GM12878 (cell line): ENCODE data around the gene CASR. TPM values are rescaled to one million over a fixed set of nuclear protein-coding genes. Genes with fewer than 3 reads are reported as not detected.

ENCODE experiments used
- BMI1 ChIP-seq: fragments of 450-650 bp; IDR thresholded peaks from 2 replicates; pipeline ENCODE4 v1.6.1; 2016; ENCODE audit warnings: mild to moderate bottlenecking, moderate library complexity, borderline replicate concordance
- CREM ChIP-seq: IDR thresholded peaks from 2 replicates; pipeline ENCODE4 v1.6.1; 2014; ENCODE audit warnings: antibody characterized with exemption, low read depth
- CTCF ChIP-seq, 3 experiments: IDR thresholded peaks in 2 of 3; conservative IDR thresholded peaks in 1 of 3; 2 replicates each; pipeline ENCODE4 v1.5.1; 2011; ENCODE audit warnings: low read depth in 3 of 3, low read length in 3 of 3, mild to moderate bottlenecking in 3 of 3, control low read depth in 2 of 3, moderate library complexity in 2 of 3, inconsistent platforms in 1 of 3, mixed read lengths in 1 of 3; ENCODE audit not compliant: control insufficient read depth in 2 of 3, insufficient read depth in 1 of 3; ENCODE audit errors: extremely low read depth in 1 of 3
- DPF2 ChIP-seq: fragments of 450-650 bp; IDR thresholded peaks from 2 replicates; pipeline ENCODE4 v1.6.1; 2017; ENCODE audit warnings: mild to moderate bottlenecking
- E2F4 ChIP-seq: IDR thresholded peaks from 2 replicates; pipeline ENCODE4 v1.6.1; 2012; ENCODE audit warnings: low read depth, low read length, improper control_type of control experiment
- EED ChIP-seq: sonication (generic); IDR thresholded peaks from 2 replicates; pipeline ENCODE4 v1.6.1; 2016; ENCODE audit warnings: antibody characterized with exemption, low read depth
- EZH2 ChIP-seq: IDR thresholded peaks from 2 replicates; pipeline ENCODE4 v1.6.1; 2012; ENCODE audit warnings: low read depth, mild to moderate bottlenecking, control low read depth, inconsistent platforms, low read length, borderline replicate concordance; ENCODE audit not compliant: control insufficient read depth
- FOS ChIP-seq: IDR thresholded peaks from 3 replicates; pipeline ENCODE4 v1.6.1; 2011; ENCODE audit warnings: borderline replicate concordance; ENCODE audit not compliant: insufficient read length; ENCODE audit errors: extremely low read depth
- FOXM1 ChIP-seq: IDR thresholded peaks from 2 replicates; pipeline ENCODE4 v1.6.1; 2012; ENCODE audit warnings: low read depth, mild to moderate bottlenecking, inconsistent platforms, low read length, moderate library complexity
- IKZF2 ChIP-seq, 2 experiments: fragments of 450-650 bp; IDR thresholded peaks; 2 replicates each; pipeline ENCODE4 v1.6.1; 2017; ENCODE audit warnings: mild to moderate bottlenecking in 2 of 2, moderate library complexity in 2 of 2
- LARP7 ChIP-seq: fragments of 450-650 bp; IDR thresholded peaks from 2 replicates; pipeline ENCODE4 v1.6.1; 2017; ENCODE audit warnings: mild to moderate bottlenecking
- MEF2A ChIP-seq: IDR thresholded peaks from 2 replicates; pipeline ENCODE4 v1.6.1; 2011; ENCODE audit warnings: low read depth, mild to moderate bottlenecking, low read length, moderate library complexity; ENCODE audit not compliant: insufficient read depth
- MEF2B ChIP-seq: fragments of 450-650 bp; IDR thresholded peaks from 2 replicates; pipeline ENCODE4 v1.6.1; 2018; ENCODE audit warnings: mild to moderate bottlenecking, moderate library complexity; ENCODE audit not compliant: partially characterized antibody, poor library complexity, severe bottlenecking
- NFIC ChIP-seq: IDR thresholded peaks from 2 replicates; pipeline ENCODE4 v1.6.1; 2012; ENCODE audit warnings: low read depth, mild to moderate bottlenecking, inconsistent platforms, low read length, moderate library complexity
- NRF1 ChIP-seq: conservative IDR thresholded peaks from 2 replicates; pipeline ENCODE4 v1.6.1; 2011; ENCODE audit warnings: mild to moderate bottlenecking, low read depth, low read length, improper control_type of control experiment
- PKNOX1 ChIP-seq: fragments of 450-650 bp; IDR thresholded peaks from 2 replicates; pipeline ENCODE4 v1.6.1; 2016; ENCODE audit warnings: mild to moderate bottlenecking
- POU2F2 ChIP-seq: IDR thresholded peaks from 3 replicates; pipeline ENCODE4 v1.6.1; 2011; ENCODE audit warnings: low read depth, mild to moderate bottlenecking, low read length, borderline replicate concordance
- RAD51 ChIP-seq: fragments of 450-650 bp; IDR thresholded peaks from 2 replicates; pipeline ENCODE4 v1.6.1; 2016; ENCODE audit warnings: moderate library complexity, mild to moderate bottlenecking, inconsistent platforms
- SKIL ChIP-seq: fragments of 450-650 bp; IDR thresholded peaks from 2 replicates; pipeline ENCODE4 v1.6.1; 2017; ENCODE audit warnings: mild to moderate bottlenecking, low read depth, inconsistent platforms; ENCODE audit not compliant: poor library complexity, severe bottlenecking
- SMARCA5 ChIP-seq: fragments of 450-650 bp; IDR thresholded peaks from 2 replicates; pipeline ENCODE4 v1.6.1; 2017; ENCODE audit warnings: mild to moderate bottlenecking
- TCF12 ChIP-seq: IDR thresholded peaks from 2 replicates; pipeline ENCODE4 v1.6.1; 2011; ENCODE audit warnings: low read depth, mild to moderate bottlenecking, low read length
- TCF3 ChIP-seq: IDR thresholded peaks from 2 replicates; pipeline ENCODE4 v1.6.1; 2012; ENCODE audit warnings: low read depth, mild to moderate bottlenecking, low read length, borderline replicate concordance; ENCODE audit not compliant: insufficient read depth
- WRNIP1 ChIP-seq: IDR thresholded peaks from 2 replicates; pipeline ENCODE4 v1.6.1; 2011; ENCODE audit warnings: low read depth, low read length, improper control_type of control experiment, borderline replicate concordance
- YY1 ChIP-seq: IDR thresholded peaks from 2 replicates; pipeline ENCODE4 v1.6.1; 2011; ENCODE audit warnings: low read depth, mild to moderate bottlenecking, low read length
- ZNF384 ChIP-seq: IDR thresholded peaks from 2 replicates; pipeline ENCODE4 v1.6.1; 2012; ENCODE audit warnings: low read depth, mild to moderate bottlenecking, low read length, improper control_type of control experiment, borderline replicate concordance
- polyA plus RNA-seq, 11 experiments: library from polyadenylated mRNA; depleted of rRNA in 4 of 11; unstranded in 6 of 11; stranded (reverse) in 5 of 11; fragments of >200 nt; fragmentation: Nextera tagmentation in 4 of 11; fragmentation: Illumina TruSeq in 1 of 11; extraction: Ambion mirVana in 4 of 11; extraction: Trizol in 1 of 11; gene quantifications; 1 replicate in 1 of 11; 2 replicates in 10 of 11; pipeline versions ENCODE4 v1.2.1 to v1.2.3, GENCODE V29; 2011 to 2016; ENCODE audit warnings: inconsistent platforms in 2 of 11, missing spikeins in 2 of 11, low read depth in 1 of 11
- total RNA-seq, 4 experiments: library from RNA; depleted of rRNA in 3 of 4; stranded (reverse); fragments of >200 nt in 3 of 4; fragmentation: Illumina TruSeq in 1 of 4; extraction: Trizol in 1 of 4; gene quantifications; 2 replicates each; pipeline versions ENCODE4 v1.2.1 to v1.2.3, GENCODE V29; 2013 to 2021

Gene CASR
- total and polyA plus RNA-seq, 10 of the 15 experiments (the other 5 are each of a cell fraction or from before 2014, with no cell fraction given), result 0.04 to 0.37 (median 0.11) TPM

GRCh38 chr3:122258757-122259371 is 75.4 kb downstream of the CASR start (continued):
- TF ChIP-seq FOXM1 (peak; percentile 68; the same call in 1 of the 2 replicates), BMI1 (no peak), E2F4 (no peak), SKIL (peak; percentile 78), NRF1 (no peak), PKNOX1 (no peak; the same call in 1 of the 2 replicates), MEF2A (0 out of 2 replicates have a peak, but pooled peaks have one; percentile 44), TCF3 (peak; percentile 71; the same call in 1 of the 2 replicates), RAD51 (0 out of 2 replicates have a peak, but pooled peaks have one; percentile 10), CTCF (IDR thresholded peaks at IDR 0.05 in 2 of 3, conservative IDR thresholded peaks at IDR 0.05 in 1 of 3; ENCODE audit: control insufficient read depth in 2 of 3, extremely low read depth in 1 of 3, insufficient read depth in 1 of 3, low read depth in 3 of 3, low read length in 3 of 3) (peak; percentile 75 to 91 (median 88)), CREM (peak; percentile 22; the same call in 1 of the 2 replicates), EZH2 (no peak), POU2F2 (peak; percentile 86; the same call in 2 of the 3 replicates), TCF12 (peak; percentile 88), EED (peak; percentile 66; the same call in 1 of the 2 replicates), WRNIP1 (no peak), LARP7 (peak; percentile 40; the same call in 1 of the 2 replicates), ZNF384 (peak; percentile 72; the same call in 1 of the 2 replicates), DPF2 (peak; percentile 71; the same call in 1 of the 2 replicates), SMARCA5 (peak; percentile 90), NFIC (peak; percentile 57), FOS (no peak), IKZF2 (IDR thresholded peaks at IDR 0.05) (peak; percentile 77 to 82), MEF2B (peak; percentile 79), YY1 (peak; percentile 84)
